ENCODE results near the gene PRPF38A.

The PRPF38A gene

DNA sequence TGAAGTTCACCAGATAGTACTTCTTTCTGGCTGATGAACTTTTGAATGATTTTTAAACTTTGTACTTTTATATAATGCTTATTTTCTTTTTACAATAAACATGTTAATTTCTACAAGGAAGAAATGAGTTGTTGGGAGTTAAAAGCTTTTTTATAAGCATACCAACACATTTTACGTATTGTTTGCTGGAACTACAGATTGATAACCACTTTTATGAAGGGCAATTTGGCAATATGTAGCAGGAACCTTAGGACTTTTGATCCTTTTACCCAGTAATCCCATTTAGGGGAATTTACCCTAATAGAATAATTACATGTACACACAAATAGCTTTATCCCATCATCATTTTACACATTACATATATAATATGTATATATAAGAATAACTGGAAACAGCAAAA lies 16.3 kb downstream of the PRPF38A start:
- DNase-seq (ENCODE audit: low read depth) = no peak
- TF ChIP-seq, protein P1, sequence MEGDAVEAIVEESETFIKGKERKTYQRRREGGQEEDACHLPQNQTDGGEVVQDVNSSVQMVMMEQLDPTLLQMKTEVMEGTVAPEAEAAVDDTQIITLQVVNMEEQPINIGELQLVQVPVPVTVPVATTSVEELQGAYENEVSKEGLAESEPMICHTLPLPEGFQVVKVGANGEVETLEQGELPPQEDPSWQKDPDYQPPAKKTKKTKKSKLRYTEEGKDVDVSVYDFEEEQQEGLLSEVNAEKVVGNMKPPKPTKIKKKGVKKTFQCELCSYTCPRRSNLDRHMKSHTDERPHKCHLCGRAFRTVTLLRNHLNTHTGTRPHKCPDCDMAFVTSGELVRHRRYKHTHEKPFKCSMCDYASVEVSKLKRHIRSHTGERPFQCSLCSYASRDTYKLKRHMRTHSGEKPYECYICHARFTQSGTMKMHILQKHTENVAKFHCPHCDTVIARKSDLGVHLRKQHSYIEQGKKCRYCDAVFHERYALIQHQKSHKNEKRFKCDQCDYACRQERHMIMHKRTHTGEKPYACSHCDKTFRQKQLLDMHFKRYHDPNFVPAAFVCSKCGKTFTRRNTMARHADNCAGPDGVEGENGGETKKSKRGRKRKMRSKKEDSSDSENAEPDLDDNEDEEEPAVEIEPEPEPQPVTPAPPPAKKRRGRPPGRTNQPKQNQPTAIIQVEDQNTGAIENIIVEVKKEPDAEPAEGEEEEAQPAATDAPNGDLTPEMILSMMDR (IDR thresholded peaks at IDR 0.05; ENCODE audit: low read depth, low read length, missing control alignments) = no peak
- no peak overlapping the region for H3K4me3 ChIP-seq (ENCODE audit: low read depth, low read length)

DNA sequence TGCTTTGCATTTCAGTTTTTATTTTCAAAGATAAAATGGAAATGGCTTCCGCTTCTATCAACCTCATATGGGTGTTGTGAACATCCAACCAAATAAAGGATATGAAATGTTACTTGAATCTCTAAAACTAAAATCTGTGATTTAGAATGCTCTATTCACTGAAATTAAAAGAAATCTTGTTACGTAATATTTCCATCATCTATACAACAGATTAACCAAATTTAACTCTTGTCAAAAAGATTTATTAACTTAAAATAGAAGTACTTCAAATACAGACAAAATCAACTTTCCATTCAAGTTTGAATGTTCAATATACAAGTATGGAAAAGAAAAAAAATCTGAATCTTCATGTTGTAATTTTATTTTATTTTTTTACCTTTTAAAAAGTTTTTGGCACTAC lies 18.7 kb downstream of the PRPF38A start:
- TF ChIP-seq, protein P1 (IDR thresholded peaks at IDR 0.05; ENCODE audit: low read depth, low read length, missing control alignments) = no peak
- H3K4me3 ChIP-seq (ENCODE audit: low read depth, low read length) = no peak overlapping the region
- no peak for DNase-seq (ENCODE audit: low read depth)

DNA sequence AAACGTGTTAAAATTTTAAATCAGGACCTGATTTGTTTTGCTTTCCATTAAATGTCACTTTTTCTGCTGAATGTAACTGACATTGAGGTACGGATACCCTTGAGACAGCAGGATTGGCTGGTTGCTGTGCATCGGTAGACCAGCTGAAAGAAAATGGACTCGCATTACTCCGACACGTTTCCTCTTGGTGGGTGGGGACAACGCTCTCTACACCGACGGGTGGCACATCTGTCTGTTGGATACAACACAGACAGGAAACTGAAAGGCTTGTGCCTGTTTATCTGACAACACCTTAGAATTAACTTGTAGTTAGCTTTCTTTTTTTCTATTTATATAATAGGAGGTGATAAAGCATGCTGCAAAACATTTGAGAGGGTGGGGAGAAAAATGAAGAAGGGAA lies 19.4 kb downstream of the PRPF38A start:
- no peak overlapping the region for H3K4me3 ChIP-seq (ENCODE audit: low read depth, low read length)
- TF ChIP-seq, protein P1 (IDR thresholded peaks at IDR 0.05; ENCODE audit: low read depth, low read length, missing control alignments) = no peak
- no peak for DNase-seq (ENCODE audit: low read depth)

DNA sequence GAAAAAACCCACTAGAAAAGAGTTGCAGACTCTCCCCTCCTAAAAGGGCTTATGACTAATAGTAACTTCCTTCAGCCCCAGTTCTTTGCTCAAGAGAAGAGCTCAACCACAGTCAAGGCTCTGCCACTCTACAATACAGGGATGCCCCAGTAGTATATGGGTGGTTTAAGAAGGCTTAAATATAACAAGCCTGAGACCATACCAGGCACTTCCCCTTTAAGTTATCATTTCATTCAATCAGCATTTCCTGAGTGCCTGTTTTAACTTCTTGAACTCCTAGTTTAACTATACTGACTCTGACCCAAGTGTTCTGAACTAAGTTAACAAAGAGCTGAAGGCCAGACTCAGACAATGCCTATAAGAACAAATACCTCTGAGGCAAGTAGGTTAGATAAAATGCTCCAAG lies 19.8 kb downstream of the PRPF38A start:
- DNase-seq (ENCODE audit: low read depth) = no peak
- H3K4me3 ChIP-seq (ENCODE audit: low read depth, low read length) = no peak overlapping the region
- TF ChIP-seq, protein P1 (IDR thresholded peaks at IDR 0.05; ENCODE audit: low read depth, low read length, missing control alignments) = no peak

DNA sequence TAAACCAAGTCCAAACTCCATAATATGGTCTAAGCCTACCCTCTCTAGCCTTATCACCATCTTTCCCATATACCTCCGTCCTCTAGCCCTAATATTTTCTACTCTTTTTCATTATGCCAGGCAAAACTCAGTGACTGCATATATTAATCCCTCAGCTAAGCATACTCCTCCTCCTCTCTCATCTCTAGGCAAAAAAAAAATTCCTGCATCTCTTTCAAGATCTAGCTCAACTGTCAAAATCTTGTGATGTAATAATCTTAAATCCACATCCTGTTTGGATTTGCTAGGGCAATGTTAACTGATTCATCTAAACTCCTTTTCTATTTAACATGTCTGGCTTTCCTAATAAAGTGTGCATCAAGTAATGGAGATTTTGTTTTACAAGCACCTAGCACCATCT lies 20.4 kb downstream of the PRPF38A start:
- TF ChIP-seq, protein P1 (IDR thresholded peaks at IDR 0.05; ENCODE audit: low read depth, low read length, missing control alignments) = no peak
- DNase-seq (ENCODE audit: low read depth) = no peak
- H3K4me3 ChIP-seq (ENCODE audit: low read depth, low read length) = no peak overlapping the region

DNA sequence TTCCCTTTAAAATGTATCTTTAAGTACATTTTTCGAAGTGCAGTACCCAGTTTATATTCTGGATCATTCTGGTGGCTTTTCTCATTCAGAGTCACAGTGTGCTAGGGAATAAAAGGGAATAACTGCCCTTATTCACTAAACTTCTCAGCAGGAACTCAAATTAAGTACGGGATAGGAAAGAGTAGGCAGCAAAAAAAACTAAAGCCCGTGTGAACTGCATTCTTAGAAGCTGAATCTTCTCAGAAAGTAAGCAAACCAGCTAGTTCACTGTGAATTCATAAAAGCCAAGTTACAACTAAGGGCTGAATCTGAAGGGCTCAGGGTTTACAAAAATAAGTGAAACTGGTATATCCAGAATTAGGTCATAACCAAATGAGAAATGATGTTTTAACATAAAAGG lies 22.0 kb downstream of the PRPF38A start:
- no peak overlapping the region for H3K4me3 ChIP-seq (ENCODE audit: low read depth, low read length)
- TF ChIP-seq, protein P1 (IDR thresholded peaks at IDR 0.05; ENCODE audit: low read depth, low read length, missing control alignments) = no peak
- no peak for DNase-seq (ENCODE audit: low read depth)

DNA sequence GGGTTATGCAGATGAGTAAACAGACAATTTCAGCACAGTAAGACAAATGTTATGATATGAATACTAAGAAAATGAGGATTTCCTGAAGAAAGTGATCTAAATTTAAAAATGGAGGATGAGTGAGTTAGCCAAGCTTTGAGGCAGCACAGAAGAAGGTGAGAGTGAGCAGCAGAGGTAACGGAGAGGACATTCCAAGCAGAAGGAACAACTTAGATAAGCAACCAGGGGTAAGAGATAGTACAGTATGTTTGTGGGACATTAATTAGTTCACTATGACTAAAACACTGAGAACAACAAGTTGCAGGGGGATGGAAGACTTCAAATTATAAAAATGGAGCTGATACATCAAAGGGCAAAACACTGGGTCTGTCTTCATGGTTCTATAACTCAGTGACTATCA lies 22.8 kb downstream of the PRPF38A start:
- H3K4me3 ChIP-seq (ENCODE audit: low read depth, low read length) = no peak overlapping the region
- TF ChIP-seq, protein P1 (IDR thresholded peaks at IDR 0.05; ENCODE audit: low read depth, low read length, missing control alignments) = no peak
- no peak for DNase-seq (ENCODE audit: low read depth)

Measured in GM12864 (cell line).